HepG2 (cell line): ENCODE results near the gene DNAJC12. TPM values are rescaled to one million over a fixed set of nuclear protein-coding genes. Genes with fewer than 3 reads are reported as not detected.

Source experiments
- ATAC-seq: fragments of 200-7000 bp; cut with Tn5 transposase; 3 replicates; pipeline ENCODE4 v1.9.1; 2020; ENCODE audit warnings: mild to moderate bottlenecking, moderate library complexity
- BruUV-seq: library from RNA; stranded (reverse); fragments of 400-500 nt; replicated peaks from 2 replicates; lab custom pipeline; 2021; lab: Mats Ljungman, UMichigan
- CTCF ChIA-PET: fragments of 300-600 bp; formaldehyde crosslinking; extraction: SDS; loops from one replicate; lab custom pipeline; 2021; ENCODE audit warnings: low total read pairs, inconsistent platforms, low intra/inter-chr PET ratio; lab: Yijun Ruan, JAX
- POLR2A ChIA-PET: fragments of 350-600 bp; sonication (Branson Sonifier 250); formaldehyde crosslinking; loops from one replicate; lab custom pipeline; 2020; ENCODE audit warnings: antibody characterized with exemption, inconsistent platforms; lab: Yijun Ruan, JAX
- DNase-seq: peaks from one replicate; pipeline ENCODE4 v3.0.0-alpha.2; 2015; ENCODE audit warnings: low spot score
- FAIRE-seq: peaks from 3 replicates; lab custom pipeline; 2011; peaks lifted over from hg19 to GRCh38; lab: Jason Lieb, UNC
- H2AFZ ChIP-seq: one replicate; pipeline ENCODE4 v1.6.1; 2011; ENCODE audit warnings: low read length, inconsistent platforms
- H3K27ac ChIP-seq: fragments of 300-600 bp; 3 replicates; pipeline ENCODE4 v1.8.0; 2011; ENCODE audit warnings: mixed run types, mild to moderate bottlenecking, mixed read lengths, low read length, inconsistent platforms; ENCODE audit not compliant: insufficient read depth; ENCODE audit errors: extremely low read length
- H3K27me3 ChIP-seq, 2 experiments: fragments of 200-600 bp in 1 of 2; 2 replicates in 1 of 2; 3 replicates in 1 of 2; pipeline versions ENCODE4 v1.6.0 to v1.8.0; 2011; ENCODE audit warnings: low read length in 2 of 2, mild to moderate bottlenecking in 2 of 2, moderate library complexity in 2 of 2, inconsistent platforms in 1 of 2; ENCODE audit not compliant: insufficient read depth in 2 of 2, control insufficient read depth in 1 of 2
- H3K36me3 ChIP-seq, 2 experiments: fragments of 200-600 bp in 1 of 2; replicated peaks in 1 of 2; 2 replicates in 1 of 2; 3 replicates in 1 of 2; pipeline versions ENCODE4 v1.5.1 to v1.8.0; 2011; ENCODE audit warnings: low read length in 2 of 2, inconsistent platforms in 1 of 2; ENCODE audit not compliant: insufficient read depth in 2 of 2, control insufficient read depth in 1 of 2
- H3K4me1 ChIP-seq: 2 replicates; pipeline ENCODE4 v1.5.1; 2012; ENCODE audit warnings: low read length, inconsistent platforms; ENCODE audit not compliant: insufficient read depth
- H3K4me2 ChIP-seq: 2 replicates; pipeline ENCODE4 v1.6.0; 2011; ENCODE audit warnings: low read depth, low read length, inconsistent platforms
- H3K4me3 ChIP-seq, 3 experiments: fragments of 200-600 bp in 1 of 3; sonication (generic), shearing (Covaris generic) in 1 of 3; replicated peaks in 1 of 3; 2 replicates each; pipeline ENCODE4 v1.5.1; 2011 to 2016; ENCODE audit warnings: low read length in 3 of 3, inconsistent platforms in 2 of 3, low read depth in 2 of 3, mild to moderate bottlenecking in 2 of 3, control low read depth in 1 of 3, mixed read lengths in 1 of 3; ENCODE audit not compliant: insufficient read depth in 1 of 3
- H3K79me2 ChIP-seq: one replicate; pipeline ENCODE4 v1.6.1; 2011; ENCODE audit warnings: low read length, inconsistent platforms; ENCODE audit not compliant: insufficient read depth
- H3K9ac ChIP-seq: 2 replicates; pipeline ENCODE4 v1.6.0; 2011; ENCODE audit warnings: mild to moderate bottlenecking, low read depth, low read length, inconsistent platforms; ENCODE audit not compliant: insufficient read depth
- H3K9me3 ChIP-seq: 2 replicates; pipeline ENCODE4 v1.5.1; 2012; ENCODE audit warnings: mild to moderate bottlenecking, low read length
- H4K20me1 ChIP-seq: 2 replicates; pipeline ENCODE4 v1.6.0; 2011; ENCODE audit warnings: inconsistent platforms, mild to moderate bottlenecking, low read length, moderate library complexity; ENCODE audit not compliant: insufficient read depth
- ASH2L ChIP-seq: fragments of 300-600, 200-600 bp; sonication (generic); IDR thresholded peaks from 2 replicates; pipeline ENCODE4 v1.7.0; 2017; ENCODE audit warnings: low read depth, mild to moderate bottlenecking, moderate library complexity, mixed read lengths, low read length; ENCODE audit not compliant: insufficient read length
- ATRX ChIP-seq: sonication (generic); formaldehyde crosslinking; IDR thresholded peaks from 2 replicates; pipeline ENCODE4 v1.4.0; 2020; ENCODE audit warnings: missing genetic modification reagents, borderline replicate concordance
- HOXA7 ChIP-seq: sonication (generic); formaldehyde crosslinking; IDR thresholded peaks from 2 replicates; pipeline ENCODE4 v1.8.1; 2022; ENCODE audit warnings: mild to moderate bottlenecking, missing genetic modification reagents, moderate library complexity
- NBN ChIP-seq: fragments of 450-650 bp; conservative IDR thresholded peaks from 2 replicates; pipeline ENCODE4 v1.6.1; 2017
- PREB ChIP-seq: sonication (generic); formaldehyde crosslinking; IDR thresholded peaks from 2 replicates; pipeline ENCODE4 v1.4.0; 2020; ENCODE audit warnings: missing genetic modification reagents
- PTBP1 ChIP-seq: fragments of 200-400 bp; formaldehyde crosslinking; IDR thresholded peaks from 2 replicates; pipeline ENCODE4 v1.6.1; 2018; ENCODE audit warnings: low read length, low read depth; ENCODE audit not compliant: poor library complexity, severe bottlenecking
- RBAK ChIP-seq: sonication (generic); formaldehyde crosslinking; IDR thresholded peaks from 2 replicates; pipeline ENCODE4 v1.5.1; 2020; ENCODE audit warnings: mild to moderate bottlenecking, missing genetic modification reagents
- REXO4 ChIP-seq: sonication (generic); formaldehyde crosslinking; IDR thresholded peaks from 2 replicates; pipeline ENCODE4 v1.8.0; 2022; ENCODE audit warnings: missing genetic modification reagents, mild to moderate bottlenecking, borderline replicate concordance
- STAT6 ChIP-seq: sonication (generic); formaldehyde crosslinking; IDR thresholded peaks from 2 replicates; pipeline ENCODE4 v1.4.0; 2020; ENCODE audit warnings: missing genetic modification reagents, mild to moderate bottlenecking, borderline replicate concordance
- TGIF2 ChIP-seq: IDR thresholded peaks from 2 replicates; pipeline ENCODE4 v1.6.1; 2016; ENCODE audit warnings: control low read depth, missing compliant biosample characterization
- ZNF496 ChIP-seq: sonication (generic); formaldehyde crosslinking; IDR thresholded peaks from 2 replicates; pipeline ENCODE4 v1.8.1; 2023; ENCODE audit warnings: mild to moderate bottlenecking, moderate library complexity, missing genetic modification reagents; ENCODE audit not compliant: insufficient replicate concordance
- ZNF576 ChIP-seq: sonication (generic); formaldehyde crosslinking; IDR thresholded peaks from 2 replicates; pipeline ENCODE4 v1.4.0; 2020; ENCODE audit warnings: mild to moderate bottlenecking, missing genetic modification reagents
- ZNF691 ChIP-seq: sonication (generic); formaldehyde crosslinking; IDR thresholded peaks from 2 replicates; pipeline ENCODE4 v1.4.0; 2020; ENCODE audit warnings: missing genetic modification reagents, low read depth, mild to moderate bottlenecking, borderline replicate concordance
- ZNF747 ChIP-seq: sonication (generic); formaldehyde crosslinking; IDR thresholded peaks from 2 replicates; pipeline ENCODE4 v1.8.1; 2023; ENCODE audit warnings: missing genetic modification reagents, mild to moderate bottlenecking, borderline replicate concordance
- ZNF777 ChIP-seq: sonication (generic); formaldehyde crosslinking; IDR thresholded peaks from 2 replicates; pipeline ENCODE4 v1.4.0; 2020; ENCODE audit warnings: missing genetic modification reagents
- ZNF780A ChIP-seq: sonication (generic); formaldehyde crosslinking; IDR thresholded peaks from 2 replicates; pipeline ENCODE4 v1.8.0; 2022; ENCODE audit warnings: mild to moderate bottlenecking, missing genetic modification reagents, moderate library complexity
- WGBS: methylation state at CpG from one replicate; pipeline ENCODE4 v1.1.6; 2017; ENCODE audit warnings: low lambda C conversion rate; 5-methylcytosine and 5-hydroxymethylcytosine counted together
- in situ Hi-C: cut with HindIII; loops from 2 replicates; pipeline ENCODE4 v1.10.0; 2017; ENCODE audit warnings: low pct_unique_long_range_greater_than_20kb; ENCODE audit not compliant: extremely low pct_ligation_motif_present
- intact Hi-C: fragments of 100-400 bp; cut with micrococcal nuclease; formaldehyde crosslinking; loops from one replicate; pipeline ENCODE4 v1.10.0; 2022; ENCODE audit not compliant: unreplicated experiment
- polyA plus RNA-seq, 8 experiments: library from polyadenylated mRNA; depleted of rRNA in 3 of 8; stranded (reverse) in 7 of 8; unstranded in 1 of 8; fragments of >200 nt; fragmentation: Illumina TruSeq in 4 of 8; extraction: Trizol in 4 of 8; gene quantifications; 2 replicates each; pipeline versions ENCODE4 v1.2.1 to v1.2.3, GENCODE V29; 2011 to 2016; ENCODE audit warnings: low read depth in 4 of 8, missing spikeins in 1 of 8, mixed read lengths in 1 of 8; ENCODE audit not compliant: insufficient read depth in 1 of 8
- total RNA-seq, 5 experiments: library from RNA; depleted of rRNA; stranded (reverse); fragments of >200 nt; fragmentation: Illumina TruSeq; extraction: Trizol; gene quantifications; 2 replicates each; pipeline ENCODE4 v1.2.3, GENCODE V29; 2016; ENCODE audit warnings: low read depth in 1 of 5

Gene DNAJC12
- total and polyA plus RNA-seq, 2 of the 13 experiments (the other 11 are each of a cell fraction or from before 2014, with no cell fraction given), result 11.6 to 43.9 TPM

- Histone ChIP-seq H2AFZ (no peak overlapping the region), H3K9me3 (no peaks in the 10 kb centered on the region), H3K4me2 (no peak overlapping the region), H4K20me1 (no peaks in the 10 kb centered on the region), H3K27me3 (0 out of 5 replicates have a peak, but pooled peaks cover 0 to 6% of the 10 kb centered on the region in 2 experiments), H3K27ac (no peak overlapping the region), H3K4me1 (peaks cover 14% of the 10 kb centered on the region), H3K79me2 (no peaks in the 10 kb centered on the region)
- WGBS, result 24% methylated on average over 1 of the region's 1 CpG
- no peak for FAIRE-seq
- ChIA-PET POLR2A (no interaction called here), CTCF (no interaction called here)
- DNase-seq, result no peak
- in situ Hi-C loops (no loop called here), intact Hi-C loops (no loop called here)
- ATAC-seq, result no peak
- TF ChIP-seq TGIF2 (CRISPR knock-in tag) (no peak), STAT6 (CRISPR knock-in tag) (no peak), ATRX (CRISPR knock-in tag) (no peak), REXO4 (CRISPR knock-in tag) (no peak), ZNF777 (no peak), HOXA7 (CRISPR knock-in tag) (no peak), PTBP1 (no peak), ZNF747 (CRISPR knock-in tag) (no peak), NBN (no peak), ZNF576 (no peak), RBAK (CRISPR knock-in tag) (no peak), ZNF496 (CRISPR knock-in tag) (no peak), ZNF691 (no peak), ASH2L (no peak), PREB (CRISPR knock-in tag) (no peak), ZNF780A (CRISPR knock-in tag) (no peak)
- TF ChIP-seq, all 625 proteins: peak for 0
- Histone ChIP-seq H3K9ac (no peak overlapping the region), H3K4me3 (no peak overlapping the region), H3K36me3 (no peaks in the 10 kb centered on the region)
- no TSS peak for BruUV-seq
These were observed 61.6 kb downstream of the DNAJC12 start for GRCh38 chr10:67776371-67776770.
